ENCODE results near the gene MAML3. TPM values are rescaled to one million over a fixed set of nuclear protein-coding genes. Genes with fewer than 3 reads are reported as not detected.

MAML3 gene
- total RNA-seq, 4 donors from 2014 or later = 21.2 to 28.4 (median 22.1) TPM

DNA sequence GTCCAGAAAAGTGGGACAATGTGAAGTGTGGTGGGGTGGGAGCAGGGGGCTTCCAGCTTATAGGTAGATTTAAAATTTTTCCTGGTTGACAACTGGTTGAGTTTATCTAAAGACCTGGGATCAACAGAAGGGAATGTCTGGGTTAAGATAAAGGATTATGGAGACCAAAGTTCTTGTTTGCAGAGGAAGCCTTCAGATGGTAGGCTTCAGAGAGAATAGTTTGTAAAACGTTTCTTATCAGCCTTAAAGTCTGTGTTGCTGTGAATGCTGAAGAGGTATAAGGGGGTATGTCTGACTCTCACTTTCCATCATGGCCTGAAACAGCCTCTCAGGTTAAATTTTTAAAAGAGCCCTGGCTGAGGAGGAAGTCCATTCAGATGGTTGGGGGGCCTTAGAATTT lies 467.9 kb downstream of the MAML3 start:
- WGBS, 2 donors = 77 to 79% methylated on average over 1 of the region's 1 CpG
- TF ChIP-seq POLR2A (IDR thresholded peaks at IDR 0.05) = no peak
- TF ChIP-seq, protein P1, sequence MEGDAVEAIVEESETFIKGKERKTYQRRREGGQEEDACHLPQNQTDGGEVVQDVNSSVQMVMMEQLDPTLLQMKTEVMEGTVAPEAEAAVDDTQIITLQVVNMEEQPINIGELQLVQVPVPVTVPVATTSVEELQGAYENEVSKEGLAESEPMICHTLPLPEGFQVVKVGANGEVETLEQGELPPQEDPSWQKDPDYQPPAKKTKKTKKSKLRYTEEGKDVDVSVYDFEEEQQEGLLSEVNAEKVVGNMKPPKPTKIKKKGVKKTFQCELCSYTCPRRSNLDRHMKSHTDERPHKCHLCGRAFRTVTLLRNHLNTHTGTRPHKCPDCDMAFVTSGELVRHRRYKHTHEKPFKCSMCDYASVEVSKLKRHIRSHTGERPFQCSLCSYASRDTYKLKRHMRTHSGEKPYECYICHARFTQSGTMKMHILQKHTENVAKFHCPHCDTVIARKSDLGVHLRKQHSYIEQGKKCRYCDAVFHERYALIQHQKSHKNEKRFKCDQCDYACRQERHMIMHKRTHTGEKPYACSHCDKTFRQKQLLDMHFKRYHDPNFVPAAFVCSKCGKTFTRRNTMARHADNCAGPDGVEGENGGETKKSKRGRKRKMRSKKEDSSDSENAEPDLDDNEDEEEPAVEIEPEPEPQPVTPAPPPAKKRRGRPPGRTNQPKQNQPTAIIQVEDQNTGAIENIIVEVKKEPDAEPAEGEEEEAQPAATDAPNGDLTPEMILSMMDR (IDR thresholded peaks at IDR 0.05) = no peak
- no peak for DNase-seq (ENCODE audit: low spot score in 2 of 2)
- no peak overlapping the region for H3K4me3 ChIP-seq (ENCODE audit: low read depth, poor library complexity, severe bottlenecking)
- intact Hi-C loops (cut with DNase I; ENCODE audit: low total_unique reads) = no loop called here

DNA sequence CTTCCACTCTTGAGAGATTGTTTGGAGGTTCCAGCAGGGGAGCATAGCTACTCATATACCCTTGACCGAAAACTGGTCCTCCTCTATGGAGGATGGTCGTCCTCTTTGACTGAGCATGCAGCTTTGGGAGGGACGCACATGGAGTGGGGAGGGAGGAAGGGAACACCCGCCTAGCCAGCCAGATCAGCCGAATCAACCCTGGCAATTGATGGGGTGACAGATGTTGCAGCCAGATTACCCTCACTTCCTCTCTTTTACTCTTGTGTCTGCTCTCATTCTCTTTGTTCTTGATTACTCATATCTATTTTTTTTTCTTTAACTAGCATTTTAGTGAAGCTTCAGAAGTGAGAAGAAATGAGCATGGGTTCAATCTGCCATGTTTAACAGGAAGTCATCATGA lies 468.8 kb downstream of the MAML3 start:
- no peak overlapping the region for H3K4me3 ChIP-seq (ENCODE audit: low read depth, poor library complexity, severe bottlenecking)
- TF ChIP-seq POLR2A (IDR thresholded peaks at IDR 0.05) = no peak
- TF ChIP-seq, protein P1 (IDR thresholded peaks at IDR 0.05) = no peak
- peak in 1 of 2 donors; percentile 46 for DNase-seq (ENCODE audit: low spot score in 2 of 2)
- WGBS, 2 donors = 81 to 94% methylated on average over 5 of the region's 5 CpGs
- intact Hi-C loops (cut with DNase I; ENCODE audit: low total_unique reads) = no loop called here

DNA sequence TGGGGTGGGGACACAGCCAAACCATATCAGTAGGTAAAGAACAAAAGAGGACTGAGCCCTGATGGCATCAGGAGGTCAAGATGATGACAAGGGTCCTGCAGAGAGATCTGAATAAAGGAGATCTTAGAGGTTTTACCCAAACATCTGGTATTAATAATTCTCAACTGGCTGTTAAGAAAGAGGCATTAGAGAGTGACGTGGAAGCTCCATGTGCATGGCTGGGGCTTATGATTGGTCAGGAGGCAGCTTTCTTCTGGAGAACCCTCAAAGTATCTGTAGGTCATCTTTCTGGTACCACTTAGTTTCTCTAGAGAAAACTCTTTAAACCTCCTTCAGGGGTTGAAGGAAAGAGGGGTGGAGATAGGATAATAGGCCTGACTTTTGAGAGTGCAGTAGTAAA lies 469.6 kb downstream of the MAML3 start:
- DNase-seq (ENCODE audit: low spot score in 2 of 2) = peak in 1 of 2 donors; percentile 21
- no peak for TF ChIP-seq POLR2A (IDR thresholded peaks at IDR 0.05)
- TF ChIP-seq, protein P1 (IDR thresholded peaks at IDR 0.05) = no peak
- intact Hi-C loops (cut with DNase I; ENCODE audit: low total_unique reads) = no loop called here
- WGBS, 2 donors = 75 to 83% methylated on average over 1 of the region's 1 CpG
- H3K4me3 ChIP-seq (ENCODE audit: low read depth, poor library complexity, severe bottlenecking) = no peak overlapping the region

DNA sequence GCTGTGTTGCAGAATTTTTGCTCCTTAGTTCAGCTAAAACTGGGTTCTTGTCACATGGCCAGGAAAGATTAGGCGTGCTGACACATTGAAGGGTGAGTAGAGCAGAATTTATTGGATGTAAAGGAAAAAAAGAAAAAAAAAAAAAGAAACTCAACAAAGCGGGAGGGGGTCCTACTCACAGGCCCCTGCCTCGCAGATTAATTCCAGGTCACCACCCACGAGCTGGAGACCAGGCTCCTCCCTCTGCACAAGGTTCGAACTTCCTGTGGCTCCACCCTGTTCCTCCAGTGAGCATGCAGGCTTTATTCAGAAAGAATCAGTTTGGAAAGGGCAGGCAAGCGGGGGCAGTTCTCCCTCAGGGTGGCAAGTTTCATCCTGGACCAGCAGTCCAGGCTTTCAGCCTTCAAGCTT lies 471.2 kb downstream of the MAML3 start:
- peak in 1 of 2 donors; percentile 62 for DNase-seq (ENCODE audit: low spot score in 2 of 2)
- TF ChIP-seq, protein P1 (IDR thresholded peaks at IDR 0.05) = no peak
- TF ChIP-seq POLR2A (IDR thresholded peaks at IDR 0.05) = no peak
- H3K4me3 ChIP-seq (ENCODE audit: low read depth, poor library complexity, severe bottlenecking) = no peak overlapping the region
- intact Hi-C loops (cut with DNase I; ENCODE audit: low total_unique reads) = no loop called here
- WGBS, 2 donors = 31 to 42% methylated on average over 6 of the region's 6 CpGs

DNA sequence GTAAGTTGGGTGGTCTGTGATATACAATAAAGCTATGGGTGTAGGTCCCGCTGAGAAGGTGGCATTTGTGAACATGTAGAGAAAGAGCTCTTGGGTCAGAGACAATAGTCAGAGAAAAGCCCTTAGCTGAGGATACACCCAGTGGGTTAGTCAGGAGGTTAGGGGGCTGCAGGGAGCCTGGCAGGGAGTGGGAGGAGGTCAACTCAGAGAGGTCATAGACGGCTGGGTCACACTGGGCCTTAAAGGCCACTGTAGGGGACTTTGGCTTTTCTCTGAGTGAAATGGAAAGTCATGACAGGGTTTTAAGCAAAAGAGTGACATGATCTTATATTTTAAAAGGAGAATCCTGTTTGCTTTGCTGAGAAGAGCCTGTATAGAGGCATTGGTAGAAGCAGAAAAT lies 471.7 kb downstream of the MAML3 start:
- TF ChIP-seq, protein P1 (IDR thresholded peaks at IDR 0.05) = no peak
- no peak for TF ChIP-seq POLR2A (IDR thresholded peaks at IDR 0.05)
- WGBS, 2 donors = 87% methylated on average over 2 of the region's 2 CpGs
- intact Hi-C loops (cut with DNase I; ENCODE audit: low total_unique reads) = no loop called here
- peak in 1 of 2 donors; percentile 40 for DNase-seq (ENCODE audit: low spot score in 2 of 2)
- no peak overlapping the region for H3K4me3 ChIP-seq (ENCODE audit: low read depth, poor library complexity, severe bottlenecking)

DNA sequence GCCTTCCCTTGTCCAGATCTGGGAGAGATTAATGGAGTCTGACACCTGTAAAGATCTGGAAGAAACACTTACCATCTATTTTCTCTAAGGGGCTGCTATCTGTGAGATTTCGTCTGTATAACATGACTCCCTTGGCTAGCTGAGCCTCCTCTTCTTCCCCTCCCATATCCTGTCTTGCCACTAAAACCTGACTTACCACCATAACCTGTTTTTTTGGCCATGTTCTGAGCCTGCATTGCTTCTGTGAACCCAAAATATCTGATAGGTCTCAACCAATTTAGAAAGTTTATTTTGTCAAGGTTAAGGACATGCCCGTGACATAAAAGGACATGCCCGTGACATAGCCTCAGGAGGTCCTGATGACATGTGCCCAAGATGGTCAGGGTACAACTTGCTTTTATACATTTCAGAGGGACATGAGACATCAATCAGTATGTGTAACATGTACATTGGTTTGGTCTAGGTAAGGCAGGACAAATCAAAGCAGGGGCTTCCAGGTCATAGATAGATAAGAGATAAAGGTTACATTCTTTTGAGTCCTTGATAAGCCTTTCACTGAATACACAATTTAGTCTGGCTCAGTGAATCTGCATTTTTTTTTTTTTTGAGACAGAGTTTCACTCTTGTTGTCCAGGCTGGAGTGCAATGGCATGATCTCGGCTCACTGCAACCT lies 476.9 kb downstream of the MAML3 start:
- 65 to 70% methylated on average over 4 of the region's 4 CpGs for WGBS, 2 donors
- no peak overlapping the region for H3K4me3 ChIP-seq (ENCODE audit: low read depth, poor library complexity, severe bottlenecking)
- intact Hi-C loops (cut with DNase I; ENCODE audit: low total_unique reads) = no loop called here
- TF ChIP-seq POLR2A (IDR thresholded peaks at IDR 0.05) = no peak
- TF ChIP-seq, protein P1 (IDR thresholded peaks at IDR 0.05) = no peak
- peak in 1 of 2 donors; percentile 31 for DNase-seq (ENCODE audit: low spot score in 2 of 2)

Data from lower leg skin (tissue), 4 donors.